Globus pallidus (tissue), 1 donor: ENCODE data around the gene NCR3LG1.
A peak's percentile ranks its signal among the peaks of the same experiment; 100 is the strongest.

Source experiments
- DNase-seq: peaks from one replicate; pipeline ENCODE4 v3.0.0-alpha.2; 2015; ENCODE audit warnings: low spot score

Gene NCR3LG1

GRCh38 chr11:17371614-17372013, 20.0 kb downstream of the NCR3LG1 start:
- no peak for DNase-seq

- no peak for DNase-seq
Measured at GRCh38 chr11:17375547-17375946, 23.9 kb downstream of the NCR3LG1 start.

GRCh38 chr11:17376493-17376892, 24.9 kb downstream of the NCR3LG1 start:
- no peak for DNase-seq

GRCh38 chr11:17378655-17379054, 27.1 kb downstream of the NCR3LG1 start:
- DNase-seq, result no peak

- no peak for DNase-seq
Measured at GRCh38 chr11:17379383-17380180, 28.0 kb downstream of the NCR3LG1 start.

- DNase-seq, result no peak
Measured at GRCh38 chr11:17381156-17381555, 29.6 kb downstream of the NCR3LG1 start.

GRCh38 chr11:17382046-17382728, 30.6 kb downstream of the NCR3LG1 start:
- no peak for DNase-seq

- no peak for DNase-seq
Measured at GRCh38 chr11:17383461-17383860, 31.9 kb downstream of the NCR3LG1 start.

GRCh38 chr11:17384002-17384511, 32.5 kb downstream of the NCR3LG1 start:
- DNase-seq, result peak; percentile 82

- DNase-seq, result no peak
Measured at GRCh38 chr11:17385492-17385891, 33.9 kb downstream of the NCR3LG1 start.

- no peak for DNase-seq
Measured at GRCh38 chr11:17385926-17386325, 34.3 kb downstream of the NCR3LG1 start.

GRCh38 chr11:17386331-17387084, 34.9 kb downstream of the NCR3LG1 start:
- DNase-seq, result peak; percentile 37

GRCh38 chr11:17387254-17387653, 35.7 kb downstream of the NCR3LG1 start:
- no peak for DNase-seq

- DNase-seq, result no peak
Measured at GRCh38 chr11:17387811-17388210, 36.2 kb downstream of the NCR3LG1 start.

- no peak for DNase-seq
Measured at GRCh38 chr11:17388609-17389210, 37.1 kb downstream of the NCR3LG1 start, which contains the start of gene KCNJ11. TSS of gene KCNJ11 (minus strand) at chr11:17388659. CDS start at chr11:17388091, 568 bp downstream.

GRCh38 chr11:17389211-17389956, 37.8 kb downstream of the NCR3LG1 start:
- peak; percentile 38 for DNase-seq

GRCh38 chr11:17389957-17390649, 38.5 kb downstream of the NCR3LG1 start:
- DNase-seq, result no peak

- no peak for DNase-seq
Measured at GRCh38 chr11:17391493-17392355, 40.1 kb downstream of the NCR3LG1 start.

GRCh38 chr11:17392872-17393271, 41.3 kb downstream of the NCR3LG1 start:
- no peak for DNase-seq

GRCh38 chr11:17393472-17393871, 41.9 kb downstream of the NCR3LG1 start:
- DNase-seq, result no peak
